Peyer's patch (tissue), 4 donors: ENCODE data around the gene STOML1. TPM values are rescaled to one million over a fixed set of nuclear protein-coding genes. Genes with fewer than 3 reads are reported as not detected.
A peak's percentile ranks its signal among the peaks of the same experiment; 100 is the strongest.

Source experiments
- DNase-seq, 3 donors: peaks; one replicate each; pipeline ENCODE4 v3.0.0-alpha.2; 2017 to 2019
- H3K27ac ChIP-seq, 4 donors: fragments of 200-600 bp; sonication (generic); one replicate each; pipeline ENCODE4 v1.5.1; 2016 to 2019
- H3K27me3 ChIP-seq, 2 donors: fragments of 200-600 bp; sonication (generic); one replicate each; pipeline ENCODE4 v1.5.1; 2019
- H3K36me3 ChIP-seq, 3 donors: fragments of 200-600 bp; sonication (generic); one replicate each; pipeline ENCODE4 v1.5.1; 2016 to 2019
- H3K4me1 ChIP-seq, 4 donors: fragments of 200-600 bp; sonication (generic); one replicate each; pipeline ENCODE4 v1.5.1; 2016 to 2019
- H3K4me3 ChIP-seq, 4 donors: fragments of 200-600 bp; sonication (generic); 1 replicate in 3 of 4; 2 replicates in 1 of 4; pipeline ENCODE4 v1.5.1; 2016 to 2019; ENCODE audit warnings: mild to moderate bottlenecking in 1 of 4
- H3K9me3 ChIP-seq, 4 donors: fragments of 200-600 bp; sonication (generic); one replicate each; pipeline ENCODE4 v1.5.1; 2016 to 2019; ENCODE audit warnings: mild to moderate bottlenecking in 1 of 4
- POLR2A ChIP-seq, 2 donors: fragments of 450-650 bp; IDR thresholded peaks; one replicate each; pipeline ENCODE4 v1.5.1; 2017; ENCODE audit warnings: antibody characterized with exemption in 2 of 2, mild to moderate bottlenecking in 2 of 2, moderate library complexity in 2 of 2
- total RNA-seq, 4 donors: library from RNA; depleted of rRNA; stranded (reverse); fragments of >200 nt; gene quantifications; one replicate each; pipeline ENCODE4 v1.1.0, GENCODE V29; 2016
- TF ChIP-seq, protein P1 (sequence below), 6 experiments: fragments of 450-650 bp in 4 of 6; fragments of 200-600 bp in 2 of 6; sonication (generic) in 1 of 6; IDR thresholded peaks; one replicate each; pipeline ENCODE4 v1.5.1; 2017 to 2019; ENCODE audit warnings: antibody characterized with exemption in 6 of 6, mild to moderate bottlenecking in 3 of 6, moderate library complexity in 1 of 6

The STOML1 gene
- total RNA-seq, 4 donors from 2014 or later: 10.9 to 24.5 (median 13.5) TPM; not detected in 1

GRCh38 chr15:73988445-73988969 lies 3.6 kb downstream of the STOML1 start:
- Histone ChIP-seq H3K27ac (peak overlapping the region; percentile 7 to 80 (median 22)), H3K36me3 (no peaks in the 10 kb centered on the region), H3K9me3 (no peaks in the 10 kb centered on the region), H3K4me1 (peaks cover 0 to 66% (median 24%) of the 10 kb centered on the region in 4 donors), H3K27me3 (no peaks in the 10 kb centered on the region), H3K4me3 (no peak overlapping the region)
- DNase-seq: peak in 1 of 3 donors; percentile 14
- TF ChIP-seq, protein P1, sequence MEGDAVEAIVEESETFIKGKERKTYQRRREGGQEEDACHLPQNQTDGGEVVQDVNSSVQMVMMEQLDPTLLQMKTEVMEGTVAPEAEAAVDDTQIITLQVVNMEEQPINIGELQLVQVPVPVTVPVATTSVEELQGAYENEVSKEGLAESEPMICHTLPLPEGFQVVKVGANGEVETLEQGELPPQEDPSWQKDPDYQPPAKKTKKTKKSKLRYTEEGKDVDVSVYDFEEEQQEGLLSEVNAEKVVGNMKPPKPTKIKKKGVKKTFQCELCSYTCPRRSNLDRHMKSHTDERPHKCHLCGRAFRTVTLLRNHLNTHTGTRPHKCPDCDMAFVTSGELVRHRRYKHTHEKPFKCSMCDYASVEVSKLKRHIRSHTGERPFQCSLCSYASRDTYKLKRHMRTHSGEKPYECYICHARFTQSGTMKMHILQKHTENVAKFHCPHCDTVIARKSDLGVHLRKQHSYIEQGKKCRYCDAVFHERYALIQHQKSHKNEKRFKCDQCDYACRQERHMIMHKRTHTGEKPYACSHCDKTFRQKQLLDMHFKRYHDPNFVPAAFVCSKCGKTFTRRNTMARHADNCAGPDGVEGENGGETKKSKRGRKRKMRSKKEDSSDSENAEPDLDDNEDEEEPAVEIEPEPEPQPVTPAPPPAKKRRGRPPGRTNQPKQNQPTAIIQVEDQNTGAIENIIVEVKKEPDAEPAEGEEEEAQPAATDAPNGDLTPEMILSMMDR (IDR thresholded peaks at IDR 0.05): no peak
- no peak for TF ChIP-seq POLR2A (IDR thresholded peaks at IDR 0.05)

GRCh38 chr15:73987681-73988444 lies 4.2 kb downstream of the STOML1 start:
- peak in 1 of 3 donors; percentile 15 for DNase-seq
- Histone ChIP-seq H3K27ac (peak overlapping the region in 3 of 4 donors; percentile 7 to 80 (median 35)), H3K4me1 (peaks cover 0 to 66% (median 27%) of the 10 kb centered on the region in 4 donors)

GRCh38 chr15:73987250-73987649 lies 4.8 kb downstream of the STOML1 start:
- H3K36me3 ChIP-seq: no peaks in the 10 kb centered on the region
- no peak for DNase-seq
- TF ChIP-seq POLR2A (IDR thresholded peaks at IDR 0.05): no peak
- TF ChIP-seq, protein P1 (IDR thresholded peaks at IDR 0.05): no peak
- H3K9me3 ChIP-seq: no peaks in the 10 kb centered on the region
- peak overlapping the region in 2 of 4 donors; percentile 15 to 35 for H3K27ac ChIP-seq
- no peak overlapping the region for H3K4me3 ChIP-seq
- H3K27me3 ChIP-seq: no peaks in the 10 kb centered on the region
- peaks cover 0 to 66% (median 29%) of the 10 kb centered on the region in 4 donors for H3K4me1 ChIP-seq

More at GRCh38 chr15:73987681-73988444, 4.2 kb downstream of the STOML1 start:
- Histone ChIP-seq H3K9me3 (no peaks in the 10 kb centered on the region), H3K4me3 (no peak overlapping the region), H3K36me3 (no peaks in the 10 kb centered on the region), H3K27me3 (no peaks in the 10 kb centered on the region)
- TF ChIP-seq, protein P1 (IDR thresholded peaks at IDR 0.05): no peak
- no peak for TF ChIP-seq POLR2A (IDR thresholded peaks at IDR 0.05)

DNA sequence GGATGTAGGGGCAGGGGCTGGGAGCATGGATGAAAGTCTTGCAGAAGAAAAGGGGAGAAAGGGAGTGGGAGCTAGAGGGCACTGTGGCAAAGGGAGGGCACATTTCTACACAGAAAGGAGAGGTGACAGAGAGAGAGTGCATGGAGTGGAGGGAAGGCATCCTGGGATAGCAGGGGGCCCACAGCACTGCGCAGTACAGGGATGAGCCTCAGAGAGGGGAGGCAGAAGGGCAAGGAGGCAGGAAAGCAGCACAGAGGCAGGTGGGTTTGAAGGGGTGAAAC lies 5.4 kb downstream of the STOML1 start:
- no peaks in the 10 kb centered on the region for H3K9me3 ChIP-seq
- DNase-seq: no peak
- peak overlapping the region in 1 of 4 donors; percentile 35 for H3K27ac ChIP-seq
- no peaks in the 10 kb centered on the region for H3K36me3 ChIP-seq
- H3K4me1 ChIP-seq: peaks cover 0 to 71% (median 31%) of the 10 kb centered on the region in 4 donors
- H3K4me3 ChIP-seq: no peak overlapping the region
- TF ChIP-seq POLR2A (IDR thresholded peaks at IDR 0.05): no peak
- TF ChIP-seq, protein P1 (IDR thresholded peaks at IDR 0.05): no peak
- H3K27me3 ChIP-seq: no peaks in the 10 kb centered on the region

GRCh38 chr15:73986055-73986775 lies 5.9 kb downstream of the STOML1 start:
- peaks cover 0 to 66% (median 26%) of the 10 kb centered on the region in 4 donors for H3K4me1 ChIP-seq
- no peaks in the 10 kb centered on the region for H3K36me3 ChIP-seq
- peak overlapping the region in 1 of 4 donors; percentile 68 for H3K27ac ChIP-seq
- TF ChIP-seq POLR2A (IDR thresholded peaks at IDR 0.05): no peak
- TF ChIP-seq, protein P1 (IDR thresholded peaks at IDR 0.05): no peak
- H3K9me3 ChIP-seq: no peaks in the 10 kb centered on the region
- peak in 1 of 3 donors; percentile 12 for DNase-seq
- H3K4me3 ChIP-seq: no peak overlapping the region
- no peaks in the 10 kb centered on the region for H3K27me3 ChIP-seq
